Keratinocyte (primary cell): ENCODE data around the gene PCDHB1.

Experiments used
- CTCF ChIP-seq, 3 experiments: IDR thresholded peaks in 1 of 3; conservative IDR thresholded peaks in 1 of 3; optimal IDR thresholded peaks in 1 of 3; 2 replicates in 2 of 3; 3 replicates in 1 of 3; pipeline versions ENCODE3 to v1.5.1; 2011; ENCODE audit warnings: low read length in 3 of 3, mild to moderate bottlenecking in 3 of 3, moderate library complexity in 2 of 3, control low read depth in 1 of 3, inconsistent platforms in 1 of 3; ENCODE audit not compliant: insufficient read depth in 2 of 3; ENCODE audit errors: extremely low read depth in 1 of 3
- EZH2 ChIP-seq: IDR thresholded peaks from one replicate; pipeline ENCODE4 v1.6.1; 2012; ENCODE audit warnings: inconsistent platforms, mild to moderate bottlenecking, low read length, moderate library complexity

GRCh38 chr5:141001446-141001843 lies 49.7 kb upstream of the PCDHB1 start:
- TF ChIP-seq CTCF (optimal IDR thresholded peaks at IDR 0.05 in 1 of 3, IDR thresholded peaks at IDR 0.05 in 1 of 3, conservative IDR thresholded peaks at IDR 0.05 in 1 of 3; ENCODE audit: extremely low read depth in 1 of 3, insufficient read depth in 2 of 3, low read length in 3 of 3) (no peak), EZH2 (no peak)
